ENCODE data around the gene TBCEL.

The TBCEL gene

DNA sequence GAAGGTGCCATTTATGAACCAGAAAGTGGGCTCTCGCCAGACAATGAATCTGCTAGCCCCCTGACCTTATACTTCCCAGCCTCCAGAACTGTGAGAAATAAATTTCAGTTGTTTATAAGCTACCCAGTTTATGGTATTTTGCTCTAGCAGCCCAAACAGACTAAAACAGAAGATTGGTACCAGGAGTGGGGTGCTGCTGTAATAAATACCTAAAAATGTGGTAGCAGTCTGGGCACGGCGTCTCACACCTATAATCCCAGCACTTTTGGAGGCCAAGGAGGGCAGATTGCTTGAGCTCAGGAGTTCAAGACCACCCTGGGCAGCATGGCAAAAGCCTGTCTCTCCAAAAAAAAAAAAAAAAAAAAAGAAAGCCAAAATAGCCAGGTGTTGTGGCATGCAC lies 98.4 kb downstream of the TBCEL start:
- H3K27me3 Mint-ChIP-seq = no peaks in the 10 kb centered on the region
- DNase-seq (ENCODE audit: low spot score in 2 of 2) = no peak
- no peak overlapping the region for H3K4me3 Mint-ChIP-seq
- no peaks in the 10 kb centered on the region for H3K4me1 Mint-ChIP-seq
- no peak overlapping the region for H3K27ac Mint-ChIP-seq (ENCODE audit: low read depth)
- H3K36me3 Mint-ChIP-seq (ENCODE audit: insufficient read depth) = no peaks in the 10 kb centered on the region
- H3K9me3 Mint-ChIP-seq = peaks cover 7% of the 10 kb centered on the region
- no peak for ATAC-seq (replicated peaks; ENCODE audit: extremely low read depth, poor library complexity, severe bottlenecking)

DNA sequence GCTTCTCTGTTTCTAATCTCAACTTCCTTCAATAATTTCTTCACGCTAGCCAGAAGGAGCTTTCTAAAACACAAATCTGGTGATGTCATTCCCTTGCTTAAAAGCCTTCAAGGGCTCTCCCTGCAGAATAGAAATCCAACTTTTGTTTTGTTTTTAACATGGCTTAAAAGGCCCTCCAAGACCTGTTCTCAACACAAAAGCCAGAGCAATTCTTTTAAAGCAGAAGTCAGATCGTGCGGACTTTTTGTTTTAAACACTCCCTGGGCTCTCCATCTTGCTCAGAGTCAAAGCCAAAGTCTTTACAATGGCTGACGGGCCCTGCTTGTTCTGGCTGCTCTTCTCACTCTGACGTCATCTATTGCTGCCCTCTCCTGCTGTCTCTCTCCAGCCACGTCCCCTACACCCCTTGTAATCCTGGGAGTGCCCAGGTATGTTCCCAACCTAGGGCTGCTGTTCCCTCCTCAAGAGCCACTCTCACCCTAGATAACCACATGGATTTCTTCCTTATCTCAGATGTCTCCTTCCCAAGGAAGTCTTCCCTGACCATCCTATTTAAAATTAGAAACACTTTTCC lies 99.7 kb downstream of the TBCEL start:
- DNase-seq (ENCODE audit: low spot score in 2 of 2) (no peak), ATAC-seq (replicated peaks; ENCODE audit: extremely low read depth, poor library complexity, severe bottlenecking) (no peak)
- H3K27me3 Mint-ChIP-seq = no peaks in the 10 kb centered on the region
- H3K36me3 Mint-ChIP-seq (ENCODE audit: insufficient read depth) = no peaks in the 10 kb centered on the region
- H3K9me3 Mint-ChIP-seq = peaks cover 7% of the 10 kb centered on the region
- H3K27ac Mint-ChIP-seq (ENCODE audit: low read depth) = no peak overlapping the region
- no peak overlapping the region for H3K4me3 Mint-ChIP-seq
- no peaks in the 10 kb centered on the region for H3K4me1 Mint-ChIP-seq

DNA sequence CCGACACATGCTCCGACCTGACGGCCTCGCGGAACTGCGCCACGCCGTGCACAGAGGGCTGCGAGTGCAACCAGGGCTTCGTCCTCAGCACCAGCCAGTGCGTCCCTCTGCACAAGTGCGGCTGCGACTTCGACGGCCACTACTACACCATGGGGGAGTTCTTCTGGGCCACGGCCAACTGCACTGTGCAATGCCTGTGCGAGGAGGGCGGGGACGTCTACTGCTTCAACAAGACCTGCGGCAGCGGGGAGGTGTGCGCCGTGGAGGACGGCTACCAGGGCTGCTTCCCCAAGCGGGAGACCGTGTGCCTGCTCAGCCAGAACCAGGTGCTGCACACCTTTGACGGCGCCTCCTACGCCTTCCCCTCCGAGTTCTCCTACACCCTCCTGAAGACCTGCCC lies 103.9 kb downstream of the TBCEL start:
- no peaks in the 10 kb centered on the region for H3K36me3 Mint-ChIP-seq (ENCODE audit: insufficient read depth)
- H3K4me1 Mint-ChIP-seq = no peaks in the 10 kb centered on the region
- ATAC-seq (replicated peaks; ENCODE audit: extremely low read depth, poor library complexity, severe bottlenecking) (no peak), DNase-seq (ENCODE audit: low spot score in 2 of 2) (no peak)
- H3K9me3 Mint-ChIP-seq = peaks cover 7% of the 10 kb centered on the region
- no peaks in the 10 kb centered on the region for H3K27me3 Mint-ChIP-seq
- H3K27ac Mint-ChIP-seq (ENCODE audit: low read depth) = no peak overlapping the region
- no peak overlapping the region for H3K4me3 Mint-ChIP-seq

DNA sequence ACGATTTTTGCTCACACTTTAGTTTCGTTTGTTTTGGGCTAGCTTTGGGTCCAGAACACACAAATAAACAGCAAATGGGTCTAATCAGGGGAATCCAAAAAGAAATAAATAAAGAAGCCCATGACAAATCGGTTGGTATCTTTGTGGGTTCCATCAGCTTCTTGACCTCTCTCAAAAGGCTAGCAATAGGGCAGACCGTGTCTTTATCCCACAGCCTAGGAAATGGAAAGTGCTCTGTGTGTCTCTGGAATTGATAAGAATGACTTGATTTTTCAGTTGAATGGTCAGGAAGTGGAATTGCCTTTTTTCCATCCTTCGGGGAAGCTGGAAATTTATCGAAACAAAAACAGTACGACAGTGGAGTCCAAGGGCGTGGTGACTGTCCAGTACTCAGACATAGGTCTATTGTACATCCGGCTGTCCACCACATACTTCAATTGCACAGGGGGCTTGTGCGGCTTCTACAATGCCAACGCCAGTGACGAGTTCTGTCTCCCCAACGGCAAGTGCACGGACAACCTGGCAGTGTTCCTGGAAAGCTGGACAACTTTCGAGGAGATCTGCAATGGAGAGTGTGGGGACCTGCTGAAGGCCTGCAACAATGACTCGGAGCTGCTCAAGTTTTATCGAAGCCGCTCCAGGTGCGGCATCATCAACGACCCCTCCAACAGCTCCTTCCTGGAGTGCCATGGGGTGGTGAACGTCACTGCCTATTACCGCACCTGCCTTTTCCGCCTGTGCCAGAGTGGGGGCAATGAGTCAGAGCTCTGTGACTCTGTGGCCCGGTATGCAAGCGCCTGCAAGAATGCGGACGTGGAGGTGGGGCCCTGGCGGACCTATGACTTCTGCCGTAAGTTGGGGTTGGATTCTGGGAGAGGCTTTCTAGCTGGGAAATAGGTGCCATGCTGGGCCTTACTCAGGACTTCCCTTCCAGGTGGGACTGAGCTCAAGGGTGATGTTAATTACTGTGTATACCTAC lies 105.7 kb downstream of the TBCEL start:
- no peak overlapping the region for H3K4me3 Mint-ChIP-seq
- DNase-seq (ENCODE audit: low spot score in 2 of 2) = no peak
- ATAC-seq (replicated peaks; ENCODE audit: extremely low read depth, poor library complexity, severe bottlenecking) = no peak
- no peaks in the 10 kb centered on the region for H3K36me3 Mint-ChIP-seq (ENCODE audit: insufficient read depth)
- H3K4me1 Mint-ChIP-seq = no peaks in the 10 kb centered on the region
- H3K9me3 Mint-ChIP-seq = no peaks in the 10 kb centered on the region
- no peaks in the 10 kb centered on the region for H3K27me3 Mint-ChIP-seq
- H3K27ac Mint-ChIP-seq (ENCODE audit: low read depth) = no peak overlapping the region

DNA sequence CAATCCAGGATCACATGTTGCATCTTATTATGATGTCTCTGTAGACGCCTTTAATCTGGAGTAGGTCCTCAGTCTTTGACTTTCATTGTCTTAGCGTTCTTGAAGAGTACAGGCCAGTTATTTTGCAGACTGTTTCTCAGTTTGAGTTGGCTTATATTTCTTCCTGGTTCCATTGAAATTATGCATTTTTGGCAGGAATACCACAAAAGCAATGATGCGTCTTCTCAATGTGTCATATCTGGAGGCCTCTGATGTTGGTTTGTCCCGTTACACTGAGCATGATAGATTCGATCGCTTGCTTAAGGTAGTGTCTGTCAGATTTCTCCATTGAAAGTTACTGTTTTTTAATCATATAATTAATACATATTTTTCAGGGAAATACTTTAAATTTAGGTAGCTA lies 107.8 kb downstream of the TBCEL start:
- H3K4me1 Mint-ChIP-seq = no peaks in the 10 kb centered on the region
- no peak overlapping the region for H3K27ac Mint-ChIP-seq (ENCODE audit: low read depth)
- H3K27me3 Mint-ChIP-seq = no peaks in the 10 kb centered on the region
- no peaks in the 10 kb centered on the region for H3K36me3 Mint-ChIP-seq (ENCODE audit: insufficient read depth)
- ATAC-seq (replicated peaks; ENCODE audit: extremely low read depth, poor library complexity, severe bottlenecking) (no peak), DNase-seq (ENCODE audit: low spot score in 2 of 2) (no peak)
- no peaks in the 10 kb centered on the region for H3K9me3 Mint-ChIP-seq
- no peak overlapping the region for H3K4me3 Mint-ChIP-seq

DNA sequence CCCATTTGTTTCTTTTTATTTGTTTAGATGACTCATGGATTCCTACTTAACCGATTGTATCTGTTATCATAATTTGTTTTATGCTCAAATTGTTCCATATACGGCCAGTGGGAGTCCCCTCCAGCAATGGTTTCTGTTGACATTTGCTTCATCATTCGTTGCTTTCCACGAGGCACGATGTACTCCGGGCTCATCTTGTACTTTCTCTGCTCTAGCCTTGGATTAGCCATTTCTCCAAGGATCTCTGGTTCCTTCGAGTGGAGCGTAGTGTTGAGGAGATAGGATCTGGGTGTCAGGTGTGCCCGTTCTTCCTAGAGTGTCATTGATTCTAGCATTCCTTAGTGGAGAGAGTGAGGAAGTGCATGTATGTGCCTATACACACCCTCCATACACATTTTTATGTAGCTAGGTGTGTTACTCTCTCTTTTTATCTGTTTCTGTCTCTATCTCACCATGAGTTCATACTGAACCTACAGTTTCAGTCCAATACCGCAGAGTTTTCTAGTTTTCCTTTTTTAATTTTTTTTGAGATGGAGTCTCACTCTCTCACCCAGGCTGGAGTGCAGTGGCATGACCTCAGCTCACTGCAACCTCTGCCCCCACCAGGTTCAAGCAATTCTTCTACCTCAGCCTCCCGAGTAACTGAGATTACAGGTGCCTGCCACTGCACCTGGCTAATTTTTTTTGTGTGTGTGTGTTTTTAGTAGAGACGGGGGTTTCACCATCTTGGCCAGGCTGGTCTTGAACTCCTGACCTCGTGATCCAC lies 108.5 kb downstream of the TBCEL start:
- no peak overlapping the region for H3K4me3 Mint-ChIP-seq
- ATAC-seq (replicated peaks; ENCODE audit: extremely low read depth, poor library complexity, severe bottlenecking) (no peak), DNase-seq (ENCODE audit: low spot score in 2 of 2) (no peak)
- H3K9me3 Mint-ChIP-seq = no peaks in the 10 kb centered on the region
- H3K27me3 Mint-ChIP-seq = no peaks in the 10 kb centered on the region
- H3K36me3 Mint-ChIP-seq (ENCODE audit: insufficient read depth) = no peaks in the 10 kb centered on the region
- no peak overlapping the region for H3K27ac Mint-ChIP-seq (ENCODE audit: low read depth)
- no peaks in the 10 kb centered on the region for H3K4me1 Mint-ChIP-seq

DNA sequence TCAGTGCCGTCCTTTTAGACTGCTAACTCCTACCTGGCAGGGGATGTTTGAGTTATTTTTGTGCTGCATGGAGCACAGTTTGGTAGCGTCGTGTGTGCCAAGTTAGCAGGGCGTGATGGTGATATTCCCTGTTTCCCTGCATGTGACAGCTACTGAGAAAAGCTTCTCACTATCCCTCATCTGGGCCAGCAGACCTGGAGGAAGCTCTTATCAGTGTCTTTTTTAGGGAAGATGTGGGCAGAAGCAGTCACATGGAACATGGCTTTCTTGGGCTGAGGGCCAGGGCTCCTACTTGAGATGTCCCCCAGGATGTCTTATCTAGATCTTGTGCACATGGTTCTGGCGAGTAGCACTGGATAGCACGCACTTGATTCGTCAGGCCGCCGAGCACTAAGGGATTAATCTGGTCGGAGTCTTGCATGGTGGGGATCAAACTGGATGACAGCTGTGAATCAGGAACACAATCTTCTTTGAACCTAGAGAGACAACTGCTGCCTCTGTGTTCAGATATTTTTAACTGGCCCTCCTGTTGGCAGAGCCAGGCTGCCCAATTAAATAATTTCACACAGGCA lies 110.9 kb downstream of the TBCEL start:
- no peak overlapping the region for H3K27ac Mint-ChIP-seq (ENCODE audit: low read depth)
- H3K4me1 Mint-ChIP-seq = no peaks in the 10 kb centered on the region
- no peak overlapping the region for H3K4me3 Mint-ChIP-seq
- no peak for ATAC-seq (replicated peaks; ENCODE audit: extremely low read depth, poor library complexity, severe bottlenecking)
- H3K9me3 Mint-ChIP-seq = no peaks in the 10 kb centered on the region
- no peaks in the 10 kb centered on the region for H3K27me3 Mint-ChIP-seq
- H3K36me3 Mint-ChIP-seq (ENCODE audit: insufficient read depth) = no peaks in the 10 kb centered on the region
- no peak for DNase-seq (ENCODE audit: low spot score in 2 of 2)

DNA sequence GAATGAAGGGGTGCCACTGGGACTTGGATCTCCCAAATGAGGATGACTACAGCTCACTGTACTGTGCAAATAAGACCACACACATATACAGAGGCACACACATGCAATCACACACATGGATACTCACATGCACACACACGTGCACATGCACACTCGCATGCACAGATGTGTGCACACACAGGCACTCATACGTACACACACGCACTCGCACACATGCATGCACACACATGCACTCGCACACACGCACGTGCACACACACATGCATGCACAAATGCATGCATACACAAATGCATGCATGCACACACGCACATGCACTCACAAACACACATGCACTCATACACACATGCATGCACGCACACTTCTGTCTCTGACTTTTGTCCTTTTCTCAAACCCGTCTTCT lies 113.1 kb downstream of the TBCEL start:
- no peak for ATAC-seq (replicated peaks; ENCODE audit: extremely low read depth, poor library complexity, severe bottlenecking)
- Mint-ChIP-seq H3K27me3 (no peaks in the 10 kb centered on the region), H3K4me1 (no peaks in the 10 kb centered on the region)

DNA sequence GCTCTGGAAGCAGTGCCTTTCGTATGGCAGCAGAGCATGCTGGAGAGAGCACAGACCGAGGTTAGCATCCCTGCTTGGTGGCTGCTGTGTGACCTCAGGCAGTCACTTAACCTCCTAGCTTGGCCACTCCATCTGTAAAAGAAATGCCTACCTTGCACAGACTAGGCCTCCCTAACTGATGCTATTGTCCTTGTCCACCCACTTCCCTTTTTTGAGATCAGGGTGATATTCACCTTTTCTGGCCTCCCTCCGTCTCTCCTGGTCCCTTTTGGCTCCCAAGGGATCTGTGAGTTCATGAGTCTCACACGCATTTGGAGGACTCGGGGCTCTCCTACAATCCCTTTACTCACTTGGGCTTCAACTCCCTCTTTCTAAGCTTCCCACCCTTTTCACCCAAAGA lies 114.4 kb downstream of the TBCEL start:
- DNase-seq (ENCODE audit: low spot score in 2 of 2) (no peak), ATAC-seq (replicated peaks; ENCODE audit: extremely low read depth, poor library complexity, severe bottlenecking) (no peak)
- no peaks in the 10 kb centered on the region for H3K4me1 Mint-ChIP-seq
- H3K9me3 Mint-ChIP-seq = no peaks in the 10 kb centered on the region
- H3K4me3 Mint-ChIP-seq = no peak overlapping the region
- H3K36me3 Mint-ChIP-seq (ENCODE audit: insufficient read depth) = peaks cover 2% of the 10 kb centered on the region
- peaks cover 12% of the 10 kb centered on the region for H3K27me3 Mint-ChIP-seq
- no peak overlapping the region for H3K27ac Mint-ChIP-seq (ENCODE audit: low read depth)

More for the DNA sequence above, 113.1 kb downstream of the TBCEL start:
- no peak overlapping the region for H3K4me3 Mint-ChIP-seq
- H3K27ac Mint-ChIP-seq (ENCODE audit: low read depth) = no peak overlapping the region
- DNase-seq (ENCODE audit: low spot score in 2 of 2) = no peak
- peaks cover 2% of the 10 kb centered on the region for H3K36me3 Mint-ChIP-seq (ENCODE audit: insufficient read depth)
- no peaks in the 10 kb centered on the region for H3K9me3 Mint-ChIP-seq

DNA sequence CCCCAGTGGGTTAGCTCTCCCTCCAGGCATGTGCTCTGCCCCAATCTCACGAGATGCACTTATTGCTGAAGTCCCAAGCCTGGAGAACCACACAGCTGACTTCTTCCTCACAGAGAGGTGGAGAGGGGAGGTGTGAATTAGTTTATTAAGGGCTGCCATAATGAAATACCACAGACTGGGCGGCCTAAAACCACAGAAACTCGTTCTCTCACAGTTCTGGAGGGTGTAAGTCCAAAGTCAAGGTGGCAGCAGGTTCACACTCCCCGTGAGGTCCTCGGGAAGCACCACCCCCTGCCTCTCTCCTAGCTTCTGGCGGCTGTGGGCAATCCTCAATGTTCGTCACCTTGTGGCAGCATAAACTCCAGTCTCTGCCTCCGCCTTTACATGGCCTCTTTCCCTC lies 116.5 kb downstream of the TBCEL start:
- Mint-ChIP-seq H3K4me3 (no peak overlapping the region), H3K27ac (ENCODE audit: low read depth) (no peak overlapping the region), H3K36me3 (ENCODE audit: insufficient read depth) (peaks cover 2% of the 10 kb centered on the region), H3K4me1 (no peaks in the 10 kb centered on the region), H3K27me3 (peaks cover 24% of the 10 kb centered on the region), H3K9me3 (no peaks in the 10 kb centered on the region)
- ATAC-seq (replicated peaks; ENCODE audit: extremely low read depth, poor library complexity, severe bottlenecking) (no peak), DNase-seq (ENCODE audit: low spot score in 2 of 2) (no peak)

Measured in central memory CD8-positive, alpha-beta T cell (primary cell).